ENCODE results near the gene P2RX2.

The P2RX2 gene

GRCh38 chr12:132662901-132663755 lies 44.6 kb downstream of the P2RX2 start:
- DNase-seq (ENCODE audit: low spot score): no peak

GRCh38 chr12:132664206-132665148 lies 45.9 kb downstream of the P2RX2 start:
- DNase-seq (ENCODE audit: low spot score): no peak

- DNase-seq (ENCODE audit: low spot score): no peak
Measured at GRCh38 chr12:132665149-132665491, 46.5 kb downstream of the P2RX2 start.

- DNase-seq (ENCODE audit: low spot score): no peak
Measured at GRCh38 chr12:132665794-132666193, 47.2 kb downstream of the P2RX2 start.

GRCh38 chr12:132668191-132669088 lies 49.9 kb downstream of the P2RX2 start:
- DNase-seq (ENCODE audit: low spot score): no peak

- no peak for DNase-seq (ENCODE audit: low spot score)
Measured at GRCh38 chr12:132669166-132669879, 50.7 kb downstream of the P2RX2 start.
